Activated CD4-positive, alpha-beta T cell treated with anti-CD3 and anti-CD28 coated beads for 24 hours (primary cell): ENCODE results near the gene CAMKV.
A peak's percentile ranks its signal among the peaks of the same experiment; 100 is the strongest.

Experiments used
- DNase-seq, 2 donors: peaks; one replicate each; pipeline ENCODE4 v3.0.0-alpha.2; 2020; ENCODE audit warnings: low read depth in 2 of 2

CAMKV gene

DNA sequence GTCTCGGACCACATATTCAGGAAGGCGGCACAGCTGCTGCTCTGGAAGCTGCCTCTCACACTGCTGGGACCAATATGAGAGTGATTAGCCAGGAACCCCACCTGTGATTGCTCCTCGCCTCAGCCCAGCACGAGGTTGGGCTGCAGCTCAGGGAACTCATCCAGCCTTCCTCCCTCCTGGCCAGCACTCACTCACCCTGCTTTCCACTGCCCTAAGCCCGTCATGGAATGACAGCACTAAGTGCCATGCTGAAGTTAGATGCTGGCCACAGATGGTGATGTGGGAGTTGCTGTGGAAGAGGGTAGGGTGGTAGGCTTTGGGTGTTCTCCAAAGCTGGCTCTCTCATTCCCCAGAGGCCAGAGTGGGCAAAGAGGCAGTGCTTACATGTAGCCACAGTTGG, 26.6 kb upstream of the CAMKV start:
- DNase-seq: no peak

DNA sequence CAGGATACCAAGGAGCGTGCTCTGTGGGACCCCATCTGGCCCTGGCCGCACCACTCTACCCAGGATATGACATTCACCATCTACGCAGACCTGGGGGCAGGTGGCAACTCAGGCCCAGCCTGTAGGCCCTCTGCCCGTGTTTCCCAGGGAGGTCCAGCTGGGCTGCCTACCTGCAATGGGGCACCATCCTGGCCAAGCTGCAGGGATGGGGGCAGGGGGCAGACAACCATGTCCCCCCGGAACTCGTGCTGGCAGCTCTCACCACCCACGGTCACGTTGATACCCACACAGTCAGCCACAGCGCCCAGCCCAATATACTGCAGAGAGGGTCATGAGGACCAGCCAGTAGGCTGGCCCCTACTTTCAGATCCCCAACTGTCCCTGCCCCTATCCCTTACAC, 26.1 kb upstream of the CAMKV start:
- DNase-seq: no peak

GRCh38 chr3:49889296-49889695, 19.6 kb upstream of the CAMKV start:
- DNase-seq: no peak

DNA sequence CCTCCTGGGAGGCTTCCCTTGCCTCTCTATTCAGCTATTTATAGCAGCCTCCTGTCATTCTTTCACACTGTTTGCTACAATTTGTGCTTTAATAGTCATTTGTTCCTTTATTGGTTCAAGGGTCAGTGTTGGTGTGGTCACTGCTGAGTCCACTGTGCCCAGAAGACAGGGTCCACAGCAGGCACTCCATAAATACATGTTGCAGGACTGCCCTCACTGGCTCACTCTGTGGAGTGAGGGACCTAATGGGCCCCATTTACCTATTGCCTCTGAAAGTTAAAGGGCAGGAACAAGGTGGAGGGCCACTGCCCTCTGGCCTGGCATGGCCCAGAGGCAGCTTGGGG, 17.2 kb upstream of the CAMKV start:
- DNase-seq: no peak

DNA sequence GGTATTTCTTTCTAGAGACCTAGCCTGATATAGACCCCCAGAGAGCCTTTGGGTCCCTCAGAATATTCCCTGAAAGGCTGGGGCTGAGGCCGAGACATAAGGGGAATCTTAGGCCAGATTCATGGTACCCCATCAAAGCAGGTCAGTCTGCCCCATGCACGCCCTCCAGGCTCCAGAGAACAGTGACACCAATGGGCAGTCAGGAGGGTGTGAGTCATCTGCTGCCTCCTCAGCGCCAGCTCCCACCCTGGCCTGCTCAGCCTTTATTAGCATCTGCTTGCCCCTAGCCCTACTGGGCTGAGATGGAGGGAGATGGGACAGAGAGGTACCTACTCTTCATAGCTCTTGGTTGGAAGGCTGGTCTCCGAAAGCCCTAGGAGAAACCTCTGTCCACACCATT, 14.3 kb upstream of the CAMKV start:
- DNase-seq: no peak

DNA sequence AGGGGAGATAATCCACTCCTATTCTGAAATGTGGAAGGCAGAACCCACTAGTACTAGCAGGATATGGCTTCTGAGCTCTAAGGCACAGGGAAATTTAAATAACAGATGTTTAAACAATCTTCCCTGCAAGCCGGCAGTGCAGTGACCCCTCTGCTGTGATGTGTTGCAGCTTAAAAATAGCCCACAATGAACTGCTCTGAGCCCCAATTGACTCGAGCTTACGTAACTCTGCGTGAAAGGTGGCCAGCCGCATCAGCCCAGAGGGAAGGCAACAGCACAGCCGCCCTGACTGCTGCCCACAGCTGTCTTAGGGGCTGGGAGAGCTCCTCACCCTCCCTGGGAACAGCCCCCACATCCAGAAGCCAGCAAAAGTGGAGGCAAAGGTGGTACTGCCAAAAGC, 12.5 kb upstream of the CAMKV start:
- no peak for DNase-seq

DNA sequence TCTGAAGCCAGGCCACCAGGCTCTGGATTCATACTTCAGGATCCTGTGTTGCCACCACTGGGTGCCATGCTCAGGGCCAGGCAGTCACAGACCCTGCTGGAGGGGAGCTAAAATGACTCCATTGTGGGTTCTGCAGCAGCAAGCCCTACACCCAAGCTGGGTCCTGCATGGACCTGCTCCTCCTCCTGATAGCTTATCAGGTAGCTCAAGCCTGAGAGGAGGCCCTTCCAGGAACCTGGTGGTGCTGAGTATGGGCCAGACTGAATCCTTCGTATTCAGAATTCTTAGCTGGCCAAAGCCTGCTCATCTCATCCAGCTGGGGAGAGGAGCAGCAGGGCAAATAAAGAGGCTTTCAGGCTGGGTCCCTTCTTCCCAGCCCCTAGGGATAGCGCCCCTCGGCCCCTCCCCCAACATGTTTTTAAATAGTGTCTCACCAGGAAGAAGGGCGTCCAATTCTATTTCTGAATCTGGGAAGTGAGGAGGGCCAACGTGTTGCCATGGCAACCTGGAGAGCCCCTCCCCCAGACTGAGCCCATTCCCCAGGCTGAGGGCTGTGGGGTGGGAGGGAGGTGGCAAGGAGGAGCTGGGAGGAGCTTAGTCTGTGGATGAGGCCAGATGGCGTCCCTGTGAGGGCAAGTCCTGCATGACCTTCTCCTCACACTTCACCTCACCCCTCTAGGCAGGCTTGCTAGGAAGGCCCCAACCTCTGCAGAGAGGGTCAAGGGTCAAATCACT, 11.0 kb upstream of the CAMKV start:
- DNase-seq: no peak

GRCh38 chr3:49879721-49880120, 10.0 kb upstream of the CAMKV start:
- DNase-seq: no peak

GRCh38 chr3:49878686-49879085, 9.0 kb upstream of the CAMKV start:
- DNase-seq: no peak

DNA sequence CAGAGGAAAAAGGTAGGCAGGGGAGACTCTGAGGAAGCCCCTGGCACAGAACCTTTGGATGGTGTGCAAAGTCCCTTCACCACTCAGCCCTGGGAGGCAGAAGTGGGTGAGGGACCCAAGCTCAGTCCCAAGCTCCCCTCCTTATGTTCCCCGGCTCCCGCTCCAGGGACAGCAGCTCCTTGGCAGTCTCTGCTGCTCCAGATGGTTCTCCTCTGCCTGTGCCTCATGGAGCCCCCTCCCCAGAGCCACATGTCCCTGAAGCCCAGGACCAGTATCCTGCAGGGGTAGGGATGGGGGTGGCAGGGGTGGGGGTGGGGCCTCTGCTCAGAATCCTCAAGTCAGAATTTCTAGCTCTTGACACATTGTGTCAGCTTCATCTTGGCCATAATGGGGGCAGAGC, 8.0 kb upstream of the CAMKV start:
- DNase-seq: no peak

DNA sequence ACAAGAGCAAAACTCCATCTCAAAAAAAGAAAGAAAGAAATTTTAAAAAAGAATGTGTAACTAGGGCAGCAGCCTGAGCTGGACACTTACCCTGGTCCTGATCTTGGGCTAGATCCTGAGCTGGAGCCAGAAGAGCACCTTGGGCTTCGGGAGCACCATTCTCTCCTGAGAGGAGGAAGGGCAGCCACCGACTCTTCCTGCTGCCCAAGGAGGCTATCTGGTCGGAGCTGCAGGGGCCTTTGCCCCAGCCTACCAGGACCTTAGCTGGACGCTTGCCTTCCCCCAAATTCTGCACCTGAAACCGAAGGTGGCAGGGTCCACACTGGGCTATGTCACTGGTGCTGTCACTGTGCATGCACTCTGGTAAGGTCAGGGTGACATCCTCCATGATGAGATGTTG, 6.9 kb upstream of the CAMKV start:
- no peak for DNase-seq

DNA sequence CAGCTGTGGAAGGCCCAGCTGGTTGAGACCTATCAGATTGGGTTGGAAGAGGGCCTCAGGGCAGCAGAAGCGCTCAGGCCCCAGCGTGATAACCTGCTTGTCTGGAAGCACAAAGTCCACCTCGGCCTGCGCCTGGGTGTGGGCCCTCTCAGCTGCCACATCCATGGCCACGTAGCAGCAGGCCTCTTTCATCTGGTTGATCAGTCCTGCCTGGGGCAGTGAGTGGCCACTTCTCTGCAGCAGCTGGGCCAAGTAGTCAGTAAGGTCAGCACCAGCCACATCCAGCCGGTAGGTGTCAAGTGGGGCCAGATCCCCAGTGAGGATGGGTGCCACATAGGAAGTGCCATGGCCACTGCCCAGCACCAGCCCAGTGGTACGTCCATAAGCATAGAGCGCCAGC, 3.9 kb upstream of the CAMKV start:
- DNase-seq: no peak

GRCh38 chr3:49872801-49873281, 3.1 kb upstream of the CAMKV start:
- DNase-seq: no peak

GRCh38 chr3:49871531-49872153, 1.9 kb upstream of the CAMKV start:
- DNase-seq: no peak

GRCh38 chr3:49868862-49869466, 742 bp downstream of the CAMKV start:
- no peak for DNase-seq

GRCh38 chr3:49867871-49868321, 1.8 kb downstream of the CAMKV start:
- DNase-seq: no peak

- DNase-seq: no peak
Measured at GRCh38 chr3:49867400-49867799, 2.3 kb downstream of the CAMKV start.

GRCh38 chr3:49865198-49865784, 4.4 kb downstream of the CAMKV start:
- DNase-seq: no peak

DNA sequence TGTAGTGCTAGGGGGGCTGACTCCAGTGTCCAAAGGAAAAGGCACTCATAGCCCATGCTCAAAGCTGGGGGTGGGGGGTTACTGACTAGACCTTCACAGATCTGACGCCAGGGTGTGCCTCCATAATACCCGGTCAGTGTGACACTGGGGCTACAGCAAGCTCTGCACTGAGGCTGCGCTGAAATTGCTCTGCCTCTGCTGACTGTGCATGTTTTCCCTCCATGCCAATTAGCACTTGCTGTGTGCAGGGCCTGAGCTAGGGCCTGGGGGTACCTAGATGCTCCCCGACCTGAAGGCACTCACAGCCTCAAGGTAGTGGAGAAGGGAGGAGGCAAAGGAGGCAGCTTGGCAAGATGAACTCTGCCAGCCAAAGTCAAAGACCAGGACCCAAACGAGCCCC, 5.2 kb downstream of the CAMKV start:
- no peak for DNase-seq

GRCh38 chr3:49859576-49860305, 10.0 kb downstream of the CAMKV start:
- DNase-seq: no peak

- DNase-seq: peak; percentile 90 to 95
Measured at GRCh38 chr3:49856181-49857005, 13.3 kb downstream of the CAMKV start, which contains the start of gene TRAIP. TRAIP (minus strand) TSS chr3:49856564; CDS start chr3:49856453, 111 bp downstream.
